IPS DF 6.9 (cell line): ENCODE data around the gene FBXO47.
"Not testable (repeated sequence)": the region's sequence is repeated elsewhere in the genome, so short reads cannot be mapped to it uniquely, and the experiment has no call there.

ENCODE experiments used
- DNase-seq: peaks from one replicate; pipeline ENCODE4 v3.0.0-alpha.2; 2013; ENCODE audit warnings: low read depth, low spot score
- H3K27ac ChIP-seq: one replicate; pipeline ENCODE4 v1.5.1; 2013; ENCODE audit warnings: low read length, control low read depth
- H3K27me3 ChIP-seq: 2 replicates; pipeline ENCODE4 v1.6.1; 2013; ENCODE audit warnings: mild to moderate bottlenecking, low read length; ENCODE audit not compliant: control insufficient read depth, insufficient read depth
- H3K36me3 ChIP-seq: 2 replicates; pipeline ENCODE4 v1.6.1; 2013; ENCODE audit warnings: low read length; ENCODE audit not compliant: control insufficient read depth, insufficient read depth
- H3K4me1 ChIP-seq: 2 replicates; pipeline ENCODE4 v1.6.1; 2013; ENCODE audit warnings: low read length; ENCODE audit not compliant: control insufficient read depth, insufficient read depth
- H3K4me3 ChIP-seq: 2 replicates; pipeline ENCODE4 v1.5.1; 2013; ENCODE audit warnings: mild to moderate bottlenecking, low read length
- H3K9me3 ChIP-seq: 2 replicates; pipeline ENCODE4 v1.6.1; 2013; ENCODE audit warnings: low read length, inconsistent platforms; ENCODE audit not compliant: control insufficient read depth, insufficient read depth
- WGBS: extraction: QIAGEN DNeasy Blood & Tissue Kit; methylation state at CpG from one replicate; pipeline ENCODE4 v1.1.7; 2013; ENCODE audit warnings: mixed read lengths, missing lambda C conversion rate; ENCODE audit not compliant: insufficient read length, insufficient coverage; 5-methylcytosine and 5-hydroxymethylcytosine counted together

The FBXO47 gene

DNA sequence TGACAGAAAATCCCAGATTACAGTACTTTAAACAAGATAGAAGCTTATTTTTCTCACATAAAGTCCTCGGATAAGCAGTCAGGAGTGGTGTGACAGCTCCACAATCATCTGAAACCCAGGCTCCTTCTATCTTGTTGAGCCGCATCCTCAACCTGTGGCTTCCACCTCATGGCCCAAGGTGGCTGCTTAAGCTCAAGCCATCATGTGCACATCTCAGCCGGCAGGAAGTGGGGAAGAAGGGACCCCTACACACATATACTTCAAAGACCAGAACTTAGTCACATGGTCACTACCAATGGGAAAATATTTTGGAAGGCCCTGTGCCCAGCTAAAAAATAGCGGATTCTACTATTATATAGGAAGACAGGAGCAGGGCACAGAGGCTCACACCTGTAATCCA, 11.0 kb upstream of the FBXO47 start:
- Histone ChIP-seq H3K36me3 (no peaks in the 10 kb centered on the region), H3K9me3 (no peaks in the 10 kb centered on the region), H3K27me3 (no peaks in the 10 kb centered on the region), H3K4me1 (no peaks in the 10 kb centered on the region), H3K4me3 (no peak overlapping the region), H3K27ac (no peak overlapping the region)
- no CpG with 5 or more reads among the region's 4 CpGs for WGBS
- DNase-seq = no peak

DNA sequence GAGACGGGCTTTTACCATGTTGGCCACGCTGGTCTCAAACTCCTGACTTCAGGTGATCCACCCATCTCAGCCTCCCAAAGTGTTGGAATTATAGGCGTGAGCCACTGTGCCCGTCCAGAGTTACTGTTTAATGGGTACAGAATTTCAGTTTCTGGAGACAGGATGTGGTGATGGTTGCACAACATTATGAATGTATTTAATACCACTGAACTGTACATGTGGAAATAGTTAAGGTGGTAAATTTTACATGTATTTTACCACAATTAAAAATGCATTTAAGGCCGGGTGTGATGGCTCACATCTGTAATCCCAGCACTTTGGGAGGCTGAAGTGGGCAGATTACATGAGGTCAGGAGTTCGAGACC, 9.0 kb upstream of the FBXO47 start:
- not testable (repeated sequence) for H3K9me3 ChIP-seq, H3K4me3 ChIP-seq, H3K27ac ChIP-seq, H3K27me3 ChIP-seq, H3K4me1 ChIP-seq, H3K36me3 ChIP-seq, DNase-seq
- WGBS = no CpG with 5 or more reads among the region's 6 CpGs

- H3K36me3 ChIP-seq = no peaks in the 10 kb centered on the region
- H3K4me3 ChIP-seq = no peak overlapping the region
- no peaks in the 10 kb centered on the region for H3K27me3 ChIP-seq
- H3K4me1 ChIP-seq = peaks cover 2% of the 10 kb centered on the region; the same call in 1 of the 2 replicates
- WGBS = no CpG with 5 or more reads among the region's 5 CpGs
- no peak for DNase-seq
- no peak overlapping the region for H3K27ac ChIP-seq
- no peaks in the 10 kb centered on the region for H3K9me3 ChIP-seq
Measured at GRCh38 chr17:38970804-38971203, 3.6 kb upstream of the FBXO47 start.

- no peaks in the 10 kb centered on the region for H3K9me3 ChIP-seq
- WGBS = no CpG with 5 or more reads among the region's 4 CpGs
- no peaks in the 10 kb centered on the region for H3K27me3 ChIP-seq
- H3K4me3 ChIP-seq = no peak overlapping the region
- H3K27ac ChIP-seq = no peak overlapping the region
- peaks cover 2% of the 10 kb centered on the region; the same call in 1 of the 2 replicates for H3K4me1 ChIP-seq
- DNase-seq = no peak
- H3K36me3 ChIP-seq = no peaks in the 10 kb centered on the region
Measured at GRCh38 chr17:38970128-38970527, 2.9 kb upstream of the FBXO47 start.

GRCh38 chr17:38969281-38969680, 2.1 kb upstream of the FBXO47 start:
- Histone ChIP-seq H3K4me3 (no peak overlapping the region), H3K4me1 (peaks cover 2% of the 10 kb centered on the region; the same call in 1 of the 2 replicates), H3K27ac (no peak overlapping the region), H3K36me3 (no peaks in the 10 kb centered on the region), H3K9me3 (no peaks in the 10 kb centered on the region), H3K27me3 (no peaks in the 10 kb centered on the region)
- no peak for DNase-seq
- WGBS = no CpG with 5 or more reads among the region's 4 CpGs

GRCh38 chr17:38961413-38961812, 5.8 kb downstream of the FBXO47 start:
- H3K36me3 ChIP-seq = no peaks in the 10 kb centered on the region
- DNase-seq = no peak
- H3K9me3 ChIP-seq = no peaks in the 10 kb centered on the region
- no peaks in the 10 kb centered on the region for H3K4me1 ChIP-seq
- no peaks in the 10 kb centered on the region for H3K27me3 ChIP-seq
- no peak overlapping the region for H3K4me3 ChIP-seq
- H3K27ac ChIP-seq = no peak overlapping the region
- WGBS = no CpG with 5 or more reads among the region's 4 CpGs

DNA sequence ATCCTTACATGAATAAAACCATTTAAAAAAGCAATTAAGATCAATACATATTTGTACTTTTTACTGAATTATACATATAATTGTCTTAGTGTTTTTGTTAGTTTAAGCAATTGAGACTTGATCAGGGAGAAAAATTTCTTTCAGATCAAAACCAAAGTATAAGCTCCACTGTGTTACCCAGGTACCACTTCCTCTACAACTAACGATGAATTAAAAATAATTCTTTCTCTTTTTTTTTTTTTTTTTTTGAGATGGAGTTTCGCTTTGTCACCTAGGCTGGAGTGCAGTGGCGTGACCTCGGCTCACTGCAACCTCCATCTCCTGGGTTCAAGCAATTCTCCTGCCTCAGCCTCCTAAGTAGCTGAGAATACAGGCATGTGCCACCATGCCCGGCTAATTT, 6.8 kb downstream of the FBXO47 start:
- H3K27me3 ChIP-seq = no peaks in the 10 kb centered on the region
- WGBS = no CpG with 5 or more reads among the region's 5 CpGs
- no peak overlapping the region for H3K4me3 ChIP-seq
- DNase-seq = no peak
- no peaks in the 10 kb centered on the region for H3K4me1 ChIP-seq
- H3K36me3 ChIP-seq = no peaks in the 10 kb centered on the region
- H3K27ac ChIP-seq = no peak overlapping the region
- no peaks in the 10 kb centered on the region for H3K9me3 ChIP-seq

- WGBS = no CpG with 5 or more reads among the region's 3 CpGs
- Histone ChIP-seq H3K9me3 (no peaks in the 10 kb centered on the region), H3K27me3 (no peaks in the 10 kb centered on the region), H3K27ac (no peak overlapping the region), H3K36me3 (no peaks in the 10 kb centered on the region), H3K4me1 (no peaks in the 10 kb centered on the region), H3K4me3 (no peak overlapping the region)
- no peak for DNase-seq
Measured at GRCh38 chr17:38959508-38959907, 7.7 kb downstream of the FBXO47 start.

- DNase-seq = no peak
- H3K27me3 ChIP-seq = no peaks in the 10 kb centered on the region
- no peaks in the 10 kb centered on the region for H3K4me1 ChIP-seq
- no peaks in the 10 kb centered on the region for H3K36me3 ChIP-seq
- H3K9me3 ChIP-seq = no peaks in the 10 kb centered on the region
- no peak overlapping the region for H3K27ac ChIP-seq
- no peak overlapping the region for H3K4me3 ChIP-seq
Measured at GRCh38 chr17:38958756-38959155, 8.4 kb downstream of the FBXO47 start.

DNA sequence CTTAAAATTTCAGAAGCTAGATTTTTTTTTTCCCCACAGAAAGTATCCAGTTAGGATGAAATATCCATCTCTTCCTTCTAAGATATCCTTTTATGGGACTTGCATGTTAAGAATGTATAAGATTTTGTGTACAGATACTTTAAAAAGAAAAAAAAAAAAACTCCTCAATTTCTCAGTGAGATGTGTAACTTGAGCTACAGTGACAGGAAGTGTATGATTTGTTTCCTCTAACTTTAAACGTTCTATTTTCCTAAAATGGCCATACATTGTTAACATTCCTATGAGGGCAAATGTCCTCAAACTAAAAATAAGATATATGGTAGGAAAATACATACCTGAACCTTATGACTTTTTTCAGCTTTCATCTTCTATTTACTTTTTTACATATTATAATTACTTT, 8.9 kb downstream of the FBXO47 start:
- no CpG with 5 or more reads among the region's 1 CpG for WGBS

DNA sequence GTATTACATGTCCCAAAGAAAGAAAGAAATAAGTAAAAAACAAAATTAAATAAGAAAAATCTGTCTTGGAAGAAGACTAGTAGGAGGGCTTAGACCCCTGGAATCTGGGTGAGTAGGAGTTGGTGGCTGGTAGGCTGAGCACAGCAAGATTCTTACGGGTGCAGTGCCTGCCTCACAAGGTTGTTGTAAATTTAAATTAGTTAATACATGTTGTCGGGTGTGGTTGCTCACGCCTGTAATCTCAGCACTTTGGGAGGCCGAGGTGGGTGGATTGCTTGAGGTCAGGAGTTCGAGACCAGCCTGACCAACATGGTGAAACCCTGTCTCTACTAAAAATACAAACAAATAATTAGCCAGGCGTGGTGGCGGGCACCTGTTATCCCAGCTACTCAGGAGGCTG, 13.4 kb downstream of the FBXO47 start:
- WGBS = no CpG with 5 or more reads among the region's 7 CpGs
- not testable (repeated sequence) for H3K4me1 ChIP-seq, H3K36me3 ChIP-seq, H3K4me3 ChIP-seq, H3K27ac ChIP-seq, H3K27me3 ChIP-seq, H3K9me3 ChIP-seq, DNase-seq

More for the DNA sequence above, 8.9 kb downstream of the FBXO47 start:
- Histone ChIP-seq H3K9me3 (no peaks in the 10 kb centered on the region), H3K36me3 (no peaks in the 10 kb centered on the region), H3K27me3 (no peaks in the 10 kb centered on the region), H3K27ac (no peak overlapping the region), H3K4me3 (no peak overlapping the region), H3K4me1 (no peaks in the 10 kb centered on the region)
- DNase-seq = no peak
